Stimulated activated CD8-positive, alpha-beta memory T cell treated with anti-CD3 and anti-CD28 coated beads, Interleukin-12 subunit alpha, Interleukin-12 subunit beta, amount 100 ng/mL, for 4 hours (primary cell): ENCODE data around the gene TSPAN31.

Experiments
- DNase-seq: peaks from one replicate; pipeline ENCODE4 v3.0.0-alpha.2; 2020; ENCODE audit warnings: low read depth

TSPAN31 gene

GRCh38 chr12:57793920-57794319 lies 49.1 kb downstream of the TSPAN31 start:
- no peak for DNase-seq

DNA sequence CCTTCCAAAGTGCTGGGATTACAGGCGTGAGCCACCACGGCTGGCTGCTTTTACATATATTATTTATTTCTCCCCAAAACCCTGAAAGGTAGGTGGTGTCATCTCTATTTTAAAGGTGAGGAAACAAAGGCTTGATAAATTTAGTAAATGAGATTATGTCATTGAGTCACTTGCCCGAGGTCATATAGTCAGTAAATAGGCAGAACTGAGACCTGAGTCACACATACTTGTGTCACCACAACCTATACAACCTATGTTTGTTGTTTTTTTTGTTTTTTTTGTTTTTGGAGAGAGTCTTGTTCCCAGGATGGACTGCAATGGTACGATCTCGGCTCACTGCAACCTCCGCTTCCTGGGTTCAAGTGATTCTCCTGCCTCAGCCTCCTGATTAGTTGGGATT lies 50.5 kb downstream of the TSPAN31 start:
- DNase-seq = no peak

GRCh38 chr12:57796996-57797395 lies 52.2 kb downstream of the TSPAN31 start:
- no peak for DNase-seq

- DNase-seq = no peak
Observed at GRCh38 chr12:57797933-57798332, 53.1 kb downstream of the TSPAN31 start.
